ENCODE results near the gene C14orf180. TPM values are rescaled to one million over a fixed set of nuclear protein-coding genes. Genes with fewer than 3 reads are reported as not detected.

The C14orf180 gene
- total RNA-seq, 1 experiment from 2014 or later = not detected

GRCh38 chr14:104604458-104605449 lies 25.2 kb downstream of the C14orf180 start, which contains the start of gene TMEM179:
Gene TMEM179 (minus strand): TSS chr14:104604772. CDS start chr14:104604741, 31 bp downstream.
- Histone ChIP-seq H4K20me1 (ENCODE audit: insufficient read depth) (0 out of 2 replicates have a peak, but pooled peaks cover 1% of the 10 kb centered on the region), H3K9me2 (ENCODE audit: insufficient read depth) (no peaks in the 10 kb centered on the region), H3K4me2 (no peak within 1 kb of the TSS), H3K79me2 (ENCODE audit: low read depth) (no peaks in the 10 kb centered on the region), H3K4me1 (replicated peaks; ENCODE audit: insufficient read depth) (no peaks in the 10 kb centered on the region), H3K9me3 (ENCODE audit: insufficient read depth, low read depth) (no peaks in the 10 kb centered on the region), H3K27me3 (ENCODE audit: insufficient read depth, low read depth) (peaks cover 85% of the 10 kb centered on the region), H3K36me3 (ENCODE audit: low read depth) (no peaks in the 10 kb centered on the region), H3K27ac (no peak within 1 kb of the TSS), H3K4me3 (no peak within 1 kb of the TSS), H3F3A (ENCODE audit: insufficient read depth, low read depth) (no peaks in the 10 kb centered on the region), H2AFZ (no peak within 1 kb of the TSS)
- no peak for DNase-seq
- ChIA-PET CTCF (no interaction called here), POLR2A (ENCODE audit: unreplicated experiment) (no interaction called here)
- BruUV-seq (replicated peaks) = no TSS peak
- intact Hi-C loops (cut with micrococcal nuclease; ENCODE audit: unreplicated experiment) = no loop called here
- TF ChIP-seq EZH2 (IDR thresholded peaks at IDR 0.05; ENCODE audit: low read depth) (no peak), CTCF (conservative IDR thresholded peaks at IDR 0.05) (no peak)

- Histone ChIP-seq H3K27ac (no peak overlapping the region), H3K4me3 (no peak overlapping the region), H3K27me3 (ENCODE audit: insufficient read depth, low read depth) (peaks cover 86% of the 10 kb centered on the region), H3K4me1 (replicated peaks; ENCODE audit: insufficient read depth) (no peaks in the 10 kb centered on the region), H3K36me3 (ENCODE audit: low read depth) (no peaks in the 10 kb centered on the region), H3F3A (ENCODE audit: insufficient read depth, low read depth) (no peaks in the 10 kb centered on the region), H3K9me2 (ENCODE audit: insufficient read depth) (no peaks in the 10 kb centered on the region), H3K9me3 (ENCODE audit: insufficient read depth, low read depth) (no peaks in the 10 kb centered on the region), H3K4me2 (no peak overlapping the region), H3K79me2 (ENCODE audit: low read depth) (no peaks in the 10 kb centered on the region), H2AFZ (no peak overlapping the region), H4K20me1 (ENCODE audit: insufficient read depth) (0 out of 2 replicates have a peak, but pooled peaks cover 4% of the 10 kb centered on the region)
- ChIA-PET POLR2A (ENCODE audit: unreplicated experiment) (no interaction called here), CTCF (no interaction called here)
- TF ChIP-seq CTCF (conservative IDR thresholded peaks at IDR 0.05) (no peak), EZH2 (IDR thresholded peaks at IDR 0.05; ENCODE audit: low read depth) (no peak)
- no TSS peak for BruUV-seq (replicated peaks)
- DNase-seq = no peak
- intact Hi-C loops (cut with micrococcal nuclease; ENCODE audit: unreplicated experiment) = no loop called here
Measured at GRCh38 chr14:104609666-104610065, 30.1 kb downstream of the C14orf180 start.

GRCh38 chr14:104610749-104611310 lies 31.3 kb downstream of the C14orf180 start:
- ChIA-PET CTCF (no interaction called here), POLR2A (ENCODE audit: unreplicated experiment) (no interaction called here)
- BruUV-seq (replicated peaks) = no TSS peak
- H3K9me2 ChIP-seq (ENCODE audit: insufficient read depth) = no peaks in the 10 kb centered on the region
- peaks cover 86% of the 10 kb centered on the region for H3K27me3 ChIP-seq (ENCODE audit: insufficient read depth, low read depth)
- no peaks in the 10 kb centered on the region for H3K9me3 ChIP-seq (ENCODE audit: insufficient read depth, low read depth)
- TF ChIP-seq EZH2 (IDR thresholded peaks at IDR 0.05; ENCODE audit: low read depth) = no peak
- no peak for TF ChIP-seq CTCF (conservative IDR thresholded peaks at IDR 0.05)
- H3K27ac ChIP-seq = no peak overlapping the region
- H3K4me1 ChIP-seq (replicated peaks; ENCODE audit: insufficient read depth) = no peaks in the 10 kb centered on the region
- no peak overlapping the region for H3K4me2 ChIP-seq
- H4K20me1 ChIP-seq (ENCODE audit: insufficient read depth) = 0 out of 2 replicates have a peak, but pooled peaks cover 4% of the 10 kb centered on the region
- no peaks in the 10 kb centered on the region for H3F3A ChIP-seq (ENCODE audit: insufficient read depth, low read depth)
- DNase-seq = no peak
- H3K79me2 ChIP-seq (ENCODE audit: low read depth) = no peaks in the 10 kb centered on the region
- H2AFZ ChIP-seq = no peak overlapping the region
- H3K4me3 ChIP-seq = no peak overlapping the region
- intact Hi-C loops (cut with micrococcal nuclease; ENCODE audit: unreplicated experiment) = no loop called here
- H3K36me3 ChIP-seq (ENCODE audit: low read depth) = no peaks in the 10 kb centered on the region
